Measurements from ENCODE around the gene DDX42. TPM values are rescaled to one million over a fixed set of nuclear protein-coding genes. Genes with fewer than 3 reads are reported as not detected.
"Not testable (repeated sequence)": the region's sequence is repeated elsewhere in the genome, so short reads cannot be mapped to it uniquely, and the experiment has no call there.

The DDX42 gene
- total RNA-seq, 2 experiments from 2014 or later = 122 to 153 TPM

GRCh38 chr17:63783522-63783921 lies 9.6 kb downstream of the DDX42 start:
- CTCF ChIA-PET = interaction anchor here (0.7 to 1.9 kb wide), 5 partner anchors 9 to 73 kb away, joined by 3 to 8 read pairs (median 3); partner anchors contain the start of genes CCDC47 and DDX42
- no peak overlapping the region for H3K4me3 Mint-ChIP-seq
- peaks cover 42% of the 10 kb centered on the region for H3K4me1 Mint-ChIP-seq
- H3K27ac Mint-ChIP-seq = no peak overlapping the region
- H3K36me3 Mint-ChIP-seq (ENCODE audit: low read depth) = peaks cover 35% of the 10 kb centered on the region
- no peaks in the 10 kb centered on the region for H3K27me3 Mint-ChIP-seq
- H3K9me3 Mint-ChIP-seq = no peaks in the 10 kb centered on the region
- POLR2A ChIA-PET = interaction anchor here (1.1 kb wide), 1 partner anchor 10 kb away, joined by 4 read pairs; the partner anchor contains the start of gene DDX42
- no peak for DNase-seq

DNA sequence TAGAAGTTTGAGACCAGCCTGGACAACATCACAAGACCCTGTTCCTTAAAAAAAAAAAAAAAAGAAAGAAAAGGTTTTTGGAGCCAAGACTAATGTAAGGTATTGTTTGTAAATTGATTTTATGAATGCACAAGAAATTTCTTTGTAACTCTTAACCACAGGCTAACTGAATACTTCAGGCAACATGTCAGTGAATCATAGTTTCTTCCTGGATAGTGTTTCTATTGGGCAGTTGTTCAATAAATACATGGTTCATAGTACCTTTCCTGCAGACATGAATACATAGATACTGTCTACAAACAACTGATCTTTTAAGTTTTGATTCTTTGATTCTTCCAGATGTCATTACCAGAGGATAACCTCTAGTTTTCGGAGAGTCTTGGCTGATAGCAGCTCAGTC lies 11.6 kb downstream of the DDX42 start:
- Mint-ChIP-seq H3K9me3 (no peaks in the 10 kb centered on the region), H3K4me1 (peaks cover 32% of the 10 kb centered on the region), H3K27me3 (no peaks in the 10 kb centered on the region), H3K4me3 (no peak overlapping the region), H3K27ac (peak overlapping the region; percentile 50), H3K36me3 (ENCODE audit: low read depth) (peaks cover 31% of the 10 kb centered on the region)
- ChIA-PET CTCF (no interaction called here), POLR2A (no interaction called here)
- DNase-seq = no peak

DNA sequence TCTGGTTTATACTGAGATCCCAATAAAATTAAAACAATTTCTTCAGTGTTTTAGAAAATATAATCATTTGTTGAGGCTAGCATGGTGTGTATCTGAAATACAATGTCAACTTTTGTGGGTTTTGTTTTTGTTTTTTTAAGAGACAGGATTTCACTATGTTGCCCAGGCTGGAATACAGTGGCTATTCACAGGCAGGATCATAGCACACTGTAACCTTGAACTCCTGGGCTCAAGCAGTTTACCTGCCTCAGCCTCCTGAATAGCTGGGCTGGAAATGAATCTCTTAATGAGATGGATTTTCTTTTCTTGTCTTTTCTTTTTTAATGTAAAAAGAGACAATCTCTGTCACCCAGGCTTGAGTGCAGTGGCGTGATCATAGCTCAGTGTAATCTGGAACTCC lies 12.1 kb downstream of the DDX42 start:
- Mint-ChIP-seq H3K27ac (no peak overlapping the region), H3K9me3 (no peaks in the 10 kb centered on the region), H3K27me3 (no peaks in the 10 kb centered on the region), H3K4me3 (no peak overlapping the region), H3K4me1 (peaks cover 27% of the 10 kb centered on the region), H3K36me3 (ENCODE audit: low read depth) (peaks cover 33% of the 10 kb centered on the region)
- no peak for DNase-seq
- ChIA-PET POLR2A (no interaction called here), CTCF (interaction anchor here (0.6 to 1.6 kb wide), 5 partner anchors 12 to 35 kb away, joined by 3 to 5 read pairs (median 3); no protein-coding TSS in a partner anchor)

DNA sequence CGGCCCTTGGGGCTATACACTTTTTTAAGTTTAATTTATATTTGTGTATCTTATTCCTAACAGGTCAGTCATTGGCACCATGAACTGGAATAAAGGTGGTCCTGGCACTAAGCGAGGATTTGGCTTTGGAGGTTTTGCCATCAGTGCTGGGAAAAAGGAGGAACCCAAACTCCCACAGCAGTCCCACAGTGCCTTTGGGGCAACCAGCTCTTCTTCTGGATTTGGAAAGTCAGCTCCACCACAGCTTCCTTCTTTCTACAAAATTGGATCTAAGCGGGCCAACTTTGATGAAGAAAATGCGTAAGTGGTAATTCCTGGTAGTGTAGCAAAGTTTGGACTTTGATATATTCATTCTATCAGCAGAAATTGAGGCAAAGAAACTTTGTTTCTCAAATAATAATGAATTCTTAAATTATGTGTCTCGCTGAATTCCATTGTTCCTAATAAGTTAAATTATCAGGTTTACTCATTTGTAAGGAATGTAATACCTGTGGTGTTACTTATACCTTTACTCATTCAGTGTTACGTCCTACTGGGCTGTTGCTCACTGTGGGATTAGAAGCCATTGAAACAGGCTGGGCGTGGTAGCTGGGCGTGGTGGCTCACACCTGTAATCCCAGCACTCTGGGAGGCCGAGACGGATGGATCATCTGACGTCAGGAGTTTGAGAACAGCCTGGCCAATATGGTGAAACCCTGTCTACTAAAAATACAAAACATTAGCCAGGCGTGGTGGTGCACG lies 13.2 kb downstream of the DDX42 start:
- H3K27ac Mint-ChIP-seq = no peak overlapping the region
- no peaks in the 10 kb centered on the region for H3K27me3 Mint-ChIP-seq
- H3K9me3 Mint-ChIP-seq = no peaks in the 10 kb centered on the region
- ChIA-PET POLR2A (no interaction called here), CTCF (interaction anchor here (0.9 to 1.6 kb wide), 4 partner anchors 19 to 54 kb away, joined by 3 read pairs; no protein-coding TSS in a partner anchor)
- peaks cover 33% of the 10 kb centered on the region for H3K36me3 Mint-ChIP-seq (ENCODE audit: low read depth)
- H3K4me3 Mint-ChIP-seq = no peak overlapping the region
- DNase-seq = no peak
- H3K4me1 Mint-ChIP-seq = peaks cover 22% of the 10 kb centered on the region

DNA sequence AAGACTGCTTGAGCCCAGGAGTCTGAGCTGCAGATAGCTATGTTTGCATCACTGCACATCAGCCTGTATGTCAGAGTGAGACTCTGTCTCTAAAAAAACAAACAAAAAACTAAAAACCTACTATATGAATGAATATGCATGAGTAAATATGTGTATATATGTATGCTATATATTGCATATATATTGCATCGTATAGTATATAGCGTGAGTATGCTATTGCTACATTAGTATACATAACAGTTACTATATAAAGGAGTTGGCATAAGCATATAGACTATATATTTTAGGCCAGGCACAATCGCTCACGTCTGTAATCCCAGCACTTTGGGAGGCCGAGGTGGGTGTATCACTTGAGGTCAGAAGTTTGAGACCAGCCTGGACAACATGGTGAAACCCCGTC lies 16.1 kb downstream of the DDX42 start:
- POLR2A ChIA-PET = no interaction called here
- no peak for DNase-seq
- Mint-ChIP-seq H3K27me3 (no peaks in the 10 kb centered on the region), H3K36me3 (ENCODE audit: low read depth) (peaks cover 41% of the 10 kb centered on the region), H3K4me3 (no peak overlapping the region), H3K9me3 (no peaks in the 10 kb centered on the region), H3K4me1 (peaks cover 8% of the 10 kb centered on the region), H3K27ac (no peak overlapping the region)
- CTCF ChIA-PET = interaction anchor here (0.6 to 1.1 kb wide), 2 partner anchors 14 to 41 kb away, joined by 3 read pairs; no protein-coding TSS in a partner anchor

DNA sequence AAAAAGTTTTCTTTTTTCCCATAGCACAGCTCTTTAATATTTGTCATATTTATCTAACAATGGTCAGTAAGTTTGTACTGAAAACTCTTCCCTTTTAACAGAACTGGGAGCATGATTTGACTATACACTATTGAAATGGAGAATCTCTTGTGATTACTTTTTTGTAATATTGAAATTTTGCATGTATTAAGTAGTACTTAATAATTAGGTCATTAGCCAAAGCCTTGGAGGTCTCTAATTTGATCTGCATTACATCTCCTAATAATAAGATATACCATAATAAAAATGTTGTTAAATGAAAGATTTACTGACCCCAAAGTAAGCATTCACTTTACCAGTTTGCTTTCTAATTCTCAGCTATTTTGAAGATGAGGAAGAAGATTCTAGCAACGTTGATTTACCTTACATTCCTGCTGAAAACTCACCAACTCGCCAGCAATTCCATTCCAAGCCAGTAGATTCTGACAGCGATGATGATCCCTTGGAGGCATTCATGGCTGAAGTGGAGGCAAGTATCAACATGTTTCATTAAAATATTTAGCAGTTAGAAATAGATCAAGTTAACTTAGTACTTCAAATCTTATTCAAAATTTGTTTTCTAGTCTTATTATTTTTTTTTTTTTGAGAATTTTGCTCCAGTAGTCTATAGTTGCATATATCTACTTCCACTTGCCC lies 18.2 kb downstream of the DDX42 start:
- Mint-ChIP-seq H3K4me3 (no peak overlapping the region), H3K27ac (no peak overlapping the region), H3K4me1 (peaks cover 4% of the 10 kb centered on the region), H3K36me3 (ENCODE audit: low read depth) (peaks cover 50% of the 10 kb centered on the region), H3K9me3 (no peaks in the 10 kb centered on the region), H3K27me3 (no peaks in the 10 kb centered on the region)
- no peak for DNase-seq
- POLR2A ChIA-PET = no interaction called here
- CTCF ChIA-PET = no interaction called here

- H3K4me1 Mint-ChIP-seq, H3K4me3 Mint-ChIP-seq, POLR2A ChIA-PET, DNase-seq, H3K27ac Mint-ChIP-seq, H3K27me3 Mint-ChIP-seq, H3K9me3 Mint-ChIP-seq: not testable (repeated sequence)
- CTCF ChIA-PET = interaction anchor here (1.0 kb wide), 1 partner anchor 21 kb away, joined by 3 read pairs; no protein-coding TSS in a partner anchor
- peaks cover 63% of the 10 kb centered on the region for H3K36me3 Mint-ChIP-seq (ENCODE audit: low read depth)
Observed at GRCh38 chr17:63796375-63796774, 22.4 kb downstream of the DDX42 start.

- POLR2A ChIA-PET = no interaction called here
- Mint-ChIP-seq H3K27me3 (no peaks in the 10 kb centered on the region), H3K9me3 (no peaks in the 10 kb centered on the region), H3K27ac (no peak overlapping the region), H3K4me1 (no peaks in the 10 kb centered on the region), H3K36me3 (ENCODE audit: low read depth) (peaks cover 62% of the 10 kb centered on the region), H3K4me3 (no peak overlapping the region)
- CTCF ChIA-PET = interaction anchor here (0.6 to 1.3 kb wide), 2 partner anchors 24 to 29 kb away, joined by 4 to 6 read pairs; no protein-coding TSS in a partner anchor
- no peak for DNase-seq
Observed at GRCh38 chr17:63798572-63799106, 24.7 kb downstream of the DDX42 start.

GRCh38 chr17:63800783-63801182 lies 26.8 kb downstream of the DDX42 start:
- CTCF ChIA-PET = no interaction called here
- H3K36me3 Mint-ChIP-seq (ENCODE audit: low read depth) = peaks cover 57% of the 10 kb centered on the region
- no peaks in the 10 kb centered on the region for H3K27me3 Mint-ChIP-seq
- POLR2A ChIA-PET = no interaction called here
- peak overlapping the region; percentile 75 for H3K27ac Mint-ChIP-seq
- H3K9me3 Mint-ChIP-seq = no peaks in the 10 kb centered on the region
- DNase-seq = no peak
- H3K4me1 Mint-ChIP-seq = no peaks in the 10 kb centered on the region
- no peak overlapping the region for H3K4me3 Mint-ChIP-seq

DNA sequence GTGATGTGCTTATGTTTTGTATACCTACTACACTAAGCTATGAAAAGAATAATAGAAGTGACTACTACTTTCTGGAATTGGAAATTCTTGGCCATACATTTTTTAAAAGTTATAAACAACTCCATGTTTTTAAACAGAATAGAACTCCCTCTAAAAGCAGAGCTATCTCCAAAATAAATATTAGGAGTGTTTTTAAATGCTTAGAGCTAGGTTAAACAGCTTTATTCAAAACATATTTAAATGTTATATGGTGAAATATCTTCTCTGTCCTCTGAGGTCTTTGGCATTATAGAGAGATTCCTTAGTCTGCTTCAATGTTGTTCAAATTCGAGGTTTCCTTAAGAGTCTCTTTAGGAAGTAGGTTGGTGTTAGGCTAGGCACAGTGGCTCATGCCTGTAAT lies 30.4 kb downstream of the DDX42 start:
- no peaks in the 10 kb centered on the region for H3K27me3 Mint-ChIP-seq
- H3K9me3 Mint-ChIP-seq = no peaks in the 10 kb centered on the region
- no peak overlapping the region for H3K27ac Mint-ChIP-seq
- CTCF ChIA-PET = interaction anchor here (1.3 to 1.5 kb wide), 2 partner anchors 12 to 15 kb away, joined by 3 read pairs; no protein-coding TSS in a partner anchor
- H3K4me1 Mint-ChIP-seq = no peaks in the 10 kb centered on the region
- H3K36me3 Mint-ChIP-seq (ENCODE audit: low read depth) = peaks cover 62% of the 10 kb centered on the region
- DNase-seq = no peak
- no peak overlapping the region for H3K4me3 Mint-ChIP-seq
- POLR2A ChIA-PET = interaction anchor here (0.6 to 1.1 kb wide), 2 partner anchors 22 to 28 kb away, joined by 3 to 4 read pairs; no protein-coding TSS in a partner anchor

DNA sequence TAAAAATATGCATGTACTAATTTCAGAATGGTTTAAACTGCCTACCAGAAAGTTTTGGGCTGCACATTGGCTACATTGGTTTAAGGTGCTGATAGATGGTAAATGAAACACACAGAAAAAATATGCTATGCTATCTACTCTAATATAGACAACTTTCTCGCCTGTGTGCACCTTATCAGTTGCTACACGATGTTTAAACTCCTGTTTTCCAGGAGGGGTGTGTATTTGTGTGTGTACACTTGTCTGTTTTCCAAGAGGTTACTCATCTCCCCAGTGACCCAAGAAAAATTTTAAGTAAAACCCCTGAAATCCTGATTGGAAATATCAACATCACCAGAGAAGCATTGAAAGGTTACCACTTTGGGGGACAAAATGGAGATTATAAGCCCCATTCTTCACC lies 31.6 kb downstream of the DDX42 start:
- POLR2A ChIA-PET = no interaction called here
- H3K36me3 Mint-ChIP-seq (ENCODE audit: low read depth) = peaks cover 61% of the 10 kb centered on the region

DNA sequence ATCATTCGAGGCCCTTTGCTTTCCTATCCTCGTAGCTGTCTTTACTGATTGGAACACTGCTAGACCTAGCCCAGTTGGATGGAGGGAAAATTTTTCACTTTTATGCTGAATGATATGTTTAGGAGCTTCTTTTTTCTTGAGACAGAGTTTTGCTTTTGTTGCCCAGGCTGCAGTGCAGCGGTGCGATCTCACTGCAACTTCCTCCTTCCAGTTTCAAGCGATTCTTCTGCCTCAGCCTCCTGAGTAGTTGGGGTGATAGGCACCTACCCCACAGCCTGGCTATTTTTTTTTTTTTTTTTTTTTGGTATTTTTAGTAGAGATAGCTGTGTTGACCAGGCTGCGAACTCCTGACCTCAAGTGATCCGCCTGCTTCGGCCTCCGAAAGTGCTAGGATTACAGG lies 36.0 kb downstream of the DDX42 start:
- Mint-ChIP-seq H3K27ac (no peak overlapping the region), H3K4me3 (no peak overlapping the region), H3K36me3 (ENCODE audit: low read depth) (peaks cover 80% of the 10 kb centered on the region), H3K27me3 (no peaks in the 10 kb centered on the region), H3K9me3 (no peaks in the 10 kb centered on the region), H3K4me1 (no peaks in the 10 kb centered on the region)
- no peak for DNase-seq
- POLR2A ChIA-PET = no interaction called here
- CTCF ChIA-PET = interaction anchor here (0.6 to 1.2 kb wide), 3 partner anchors 12 to 35 kb away, joined by 3 to 4 read pairs (median 3); no protein-coding TSS in a partner anchor

More for the DNA sequence above, 31.6 kb downstream of the DDX42 start:
- Mint-ChIP-seq H3K4me3 (no peak overlapping the region), H3K27me3 (no peaks in the 10 kb centered on the region), H3K9me3 (no peaks in the 10 kb centered on the region), H3K27ac (no peak overlapping the region), H3K4me1 (no peaks in the 10 kb centered on the region)
- DNase-seq = no peak
- CTCF ChIA-PET = no interaction called here

DNA sequence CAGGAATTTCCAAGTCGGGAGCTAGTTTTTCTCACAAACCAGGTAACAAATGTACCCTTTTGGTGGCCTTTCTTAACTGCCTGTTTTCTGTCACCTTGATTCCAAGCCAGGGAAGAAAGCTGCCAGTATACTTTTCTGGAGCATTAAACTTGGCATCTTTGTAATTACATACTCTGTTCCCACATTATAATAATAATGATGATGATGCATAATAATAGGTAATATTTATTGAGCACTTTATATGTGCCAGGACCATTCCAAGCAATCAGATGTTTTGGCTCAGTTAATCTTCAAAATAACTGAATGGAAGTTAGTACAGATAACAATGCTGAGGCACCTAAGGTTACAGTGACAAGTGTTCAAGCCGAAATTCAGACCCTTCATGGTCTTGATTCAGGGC lies 42.2 kb downstream of the DDX42 start:
- no peak overlapping the region for H3K4me3 Mint-ChIP-seq
- no peaks in the 10 kb centered on the region for H3K27me3 Mint-ChIP-seq
- H3K27ac Mint-ChIP-seq = peak overlapping the region; percentile 60
- DNase-seq = no peak
- peaks cover 81% of the 10 kb centered on the region for H3K36me3 Mint-ChIP-seq (ENCODE audit: low read depth)
- ChIA-PET CTCF (interaction anchor here (1.1 to 1.4 kb wide), 2 partner anchors 12 to 30 kb away, joined by 3 read pairs; no protein-coding TSS in a partner anchor), POLR2A (no interaction called here)
- no peaks in the 10 kb centered on the region for H3K9me3 Mint-ChIP-seq
- H3K4me1 Mint-ChIP-seq = peaks cover 8% of the 10 kb centered on the region
